Measurements from ENCODE around the gene SERBP1.

Gene SERBP1

DNA sequence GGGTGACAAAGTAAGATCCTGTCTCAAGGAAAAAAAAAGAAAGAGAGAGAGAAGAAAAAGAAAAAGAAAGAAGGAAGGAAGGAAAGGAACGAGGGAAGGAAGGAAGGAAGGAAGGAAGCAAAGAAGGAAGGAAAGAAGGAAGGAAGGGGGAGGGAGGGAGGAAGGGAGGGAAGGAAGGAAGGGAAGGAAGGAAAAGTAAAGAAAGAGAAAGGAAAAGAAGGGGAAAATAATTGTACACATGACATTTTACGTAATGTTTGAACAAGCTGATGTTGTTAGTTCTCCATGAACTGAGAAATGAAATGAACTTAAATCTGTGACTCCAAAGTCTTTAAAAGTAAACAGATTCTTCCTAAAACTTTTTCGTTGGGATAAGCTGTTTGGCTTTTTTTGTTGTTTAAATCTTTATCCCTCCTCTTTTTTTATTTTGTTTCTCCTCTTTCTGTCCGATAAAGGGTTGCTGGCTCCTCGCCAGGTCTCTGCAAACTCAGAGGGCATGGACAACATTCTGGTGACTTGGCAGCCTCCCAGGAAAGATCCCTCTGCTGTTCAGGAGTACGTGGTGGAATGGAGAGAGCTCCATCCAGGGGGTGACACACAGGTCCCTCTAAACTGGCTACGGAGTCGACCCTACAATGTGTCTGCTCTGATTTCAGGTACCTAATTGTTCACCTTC lies 62.7 kb downstream of the SERBP1 start:
- DNase-seq (ENCODE audit: low read depth in 2 of 2) = no peak

DNA sequence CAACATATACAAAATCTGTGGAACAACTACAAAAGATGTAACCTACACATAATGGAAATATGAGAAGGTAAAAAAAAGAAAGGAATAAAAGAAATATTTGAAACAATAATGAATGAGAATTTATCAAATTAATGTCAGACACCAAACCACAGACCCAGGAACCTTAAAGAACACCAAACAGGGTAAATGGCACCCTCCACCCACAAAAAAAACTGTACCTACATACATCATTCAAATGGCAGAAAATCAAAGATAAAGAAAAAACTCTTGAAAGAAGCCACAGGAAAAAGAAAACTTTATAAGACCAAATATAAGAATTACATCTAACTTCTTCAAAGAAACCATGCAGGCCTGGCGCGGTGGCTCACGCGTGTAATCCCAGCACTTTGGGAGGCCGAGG lies 68.6 kb downstream of the SERBP1 start:
- DNase-seq (ENCODE audit: low read depth in 2 of 2) = no peak

DNA sequence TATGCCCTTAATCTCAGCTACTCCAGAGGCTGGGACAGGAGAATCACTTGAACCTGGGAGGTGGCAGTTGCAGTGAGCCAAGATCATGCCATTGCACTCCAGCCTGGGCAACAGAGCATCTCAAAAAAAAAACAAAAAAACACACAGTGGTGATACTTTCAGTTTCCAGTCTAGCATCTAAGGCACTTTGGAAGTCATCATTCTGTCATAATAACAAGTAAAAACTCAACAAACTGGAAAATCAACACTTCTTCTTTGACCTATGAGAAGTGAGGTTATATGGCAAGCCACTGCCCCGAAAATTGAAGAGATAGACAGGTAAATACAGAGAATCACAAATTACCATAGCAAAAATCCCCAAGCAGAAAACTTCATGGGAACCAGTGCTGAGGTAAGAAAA lies 70.6 kb downstream of the SERBP1 start:
- DNase-seq (ENCODE audit: low read depth in 2 of 2) = no peak

Measured in stimulated activated CD8-positive, alpha-beta memory T cell treated with anti-CD3 and anti-CD28 coated beads, Interleukin-2, amount 100 ng/mL, for 1 hour (primary cell).